HK-2 (cell line): ENCODE results near the gene PGAM5.
A peak's percentile ranks its signal among the peaks of the same experiment; 100 is the strongest.
"Not testable (repeated sequence)": the region's sequence is repeated elsewhere in the genome, so short reads cannot be mapped to it uniquely, and the experiment has no call there.

Experiments used
- DNase-seq: peaks from one replicate; pipeline ENCODE4 v3.0.0-alpha.2; 2018; ENCODE audit not compliant: unreplicated experiment

PGAM5 gene

DNA sequence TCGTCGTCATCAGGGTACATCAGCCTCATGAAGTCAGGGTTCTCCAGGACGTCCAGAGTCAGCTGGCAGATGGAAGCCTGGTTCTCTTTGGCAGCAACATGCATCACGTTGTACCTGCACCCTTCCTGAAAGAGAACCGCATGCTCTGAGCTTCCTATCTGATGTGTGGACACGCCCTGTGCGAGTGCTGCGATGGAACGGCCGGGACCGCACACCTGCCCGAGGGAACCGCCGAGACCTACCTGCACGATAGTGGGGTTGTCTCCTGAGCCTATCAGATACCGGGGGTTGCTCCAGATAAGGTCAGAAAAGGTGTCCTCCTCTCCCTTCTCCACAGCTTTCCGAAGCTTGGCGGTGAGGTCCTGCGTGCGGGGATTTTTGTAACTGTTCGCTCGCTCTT is 37.3 kb downstream of the PGAM5 start:
- DNase-seq = no peak

DNA sequence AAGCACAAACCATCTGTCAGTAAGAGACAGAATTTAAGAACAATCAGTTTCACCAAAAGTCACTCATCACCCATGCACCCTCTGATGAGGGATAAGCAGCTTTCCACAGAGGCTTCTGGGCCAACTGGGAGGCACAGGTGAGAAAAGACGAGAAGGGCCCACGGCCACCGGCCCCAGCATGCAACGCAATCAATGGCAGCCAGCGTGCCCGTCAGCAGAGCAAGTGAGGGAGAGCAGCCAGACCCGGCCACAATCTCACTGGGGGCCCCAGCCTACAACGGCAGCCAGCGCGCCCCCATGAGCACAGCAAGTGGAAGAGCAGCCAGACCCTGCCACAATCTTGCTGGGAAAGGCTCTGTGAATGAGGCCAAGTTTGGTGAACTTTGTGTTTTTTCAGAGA is 37.7 kb downstream of the PGAM5 start:
- DNase-seq = no peak

GRCh38 chr12:132753670-132754069 is 43.0 kb downstream of the PGAM5 start:
- DNase-seq = not testable (repeated sequence)

DNA sequence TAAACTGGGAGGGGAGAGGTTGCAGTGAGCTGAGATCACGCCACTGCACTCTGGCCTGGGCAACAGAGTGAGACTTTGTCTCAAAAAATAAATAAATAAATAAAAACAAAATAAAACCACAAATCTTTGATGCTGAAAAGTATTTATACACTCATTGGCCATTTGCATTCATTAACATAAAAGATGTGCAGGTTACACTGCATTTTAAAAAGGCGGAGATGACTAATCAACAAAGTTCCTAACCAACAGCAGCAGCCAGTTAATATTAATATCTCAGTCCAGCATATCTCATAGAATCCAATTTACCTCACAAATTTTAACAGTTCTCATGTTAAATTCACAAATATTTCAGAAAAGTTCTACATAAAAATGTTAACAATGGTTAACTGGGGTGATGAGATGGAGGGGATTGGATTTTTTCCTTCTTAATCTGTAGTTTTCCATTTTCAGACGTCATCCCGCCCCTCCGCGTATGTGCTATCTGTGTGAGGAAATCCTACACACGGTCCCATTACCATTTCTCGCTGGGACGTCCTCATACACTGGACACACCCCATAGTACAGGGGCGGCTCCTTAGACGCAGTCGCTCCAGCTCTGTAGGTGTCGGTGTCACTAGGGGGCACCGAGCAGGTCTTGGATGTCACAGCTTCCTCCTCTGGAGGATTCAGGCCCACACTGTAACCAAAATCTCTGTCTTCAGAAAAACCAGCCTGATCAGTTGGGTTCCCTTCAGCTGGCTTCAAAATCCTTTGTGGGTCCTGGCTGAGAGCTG is 43.7 kb downstream of the PGAM5 start:
- no peak for DNase-seq

GRCh38 chr12:132758825-132759224 is 48.2 kb downstream of the PGAM5 start:
- not testable (repeated sequence) for DNase-seq

DNA sequence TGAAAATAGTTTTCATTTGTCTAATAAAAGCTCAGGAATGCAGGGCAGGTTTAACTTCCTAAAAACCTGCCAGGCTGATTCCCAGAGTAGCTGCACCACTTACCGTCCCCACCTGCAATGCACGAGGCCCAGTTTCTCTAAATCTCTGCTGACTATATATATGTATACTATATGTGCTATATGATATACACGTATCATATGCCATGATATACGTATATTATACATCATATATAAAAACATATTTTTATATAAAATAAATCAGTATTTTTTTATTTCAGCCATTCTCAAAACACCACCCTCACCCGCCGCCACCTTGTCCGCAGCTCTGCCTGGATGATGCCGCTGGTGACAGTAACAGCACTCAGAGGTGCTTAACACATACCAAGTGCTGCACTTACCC is 48.7 kb downstream of the PGAM5 start:
- DNase-seq = no peak

GRCh38 chr12:132761032-132761920 is 50.6 kb downstream of the PGAM5 start, which contains the start of gene ANKLE2:
Gene ANKLE2 (minus strand): TSS chr12:132761832. CDS start chr12:132761798, 34 bp downstream.
- DNase-seq = peak; percentile 61

- DNase-seq = peak; percentile 82
Measured at GRCh38 chr12:132761921-132762583, 51.4 kb downstream of the PGAM5 start.

DNA sequence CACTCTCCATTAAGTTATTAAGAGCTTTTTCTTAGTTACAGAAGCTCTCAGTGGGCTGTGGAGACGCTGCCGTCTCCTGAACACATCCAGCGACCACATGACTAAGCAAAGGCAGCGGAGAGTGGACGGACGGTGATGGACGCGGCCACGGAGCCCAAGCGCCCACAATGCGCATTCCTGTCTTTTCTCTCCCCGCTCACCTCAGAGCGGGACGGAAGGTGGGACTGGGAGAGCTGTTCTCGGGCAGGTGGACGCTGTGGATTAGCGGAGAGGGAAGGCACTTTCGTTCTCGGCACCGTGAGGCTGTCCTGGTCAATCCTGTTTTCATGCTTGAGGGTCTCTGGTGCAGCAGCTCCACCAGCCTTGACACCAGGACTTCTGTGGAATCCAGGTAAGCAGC is 53.6 kb downstream of the PGAM5 start:
- no peak for DNase-seq

GRCh38 chr12:132765361-132765760 is 54.7 kb downstream of the PGAM5 start:
- no peak for DNase-seq

- no peak for DNase-seq
Measured at GRCh38 chr12:132766380-132767085, 55.9 kb downstream of the PGAM5 start.

DNA sequence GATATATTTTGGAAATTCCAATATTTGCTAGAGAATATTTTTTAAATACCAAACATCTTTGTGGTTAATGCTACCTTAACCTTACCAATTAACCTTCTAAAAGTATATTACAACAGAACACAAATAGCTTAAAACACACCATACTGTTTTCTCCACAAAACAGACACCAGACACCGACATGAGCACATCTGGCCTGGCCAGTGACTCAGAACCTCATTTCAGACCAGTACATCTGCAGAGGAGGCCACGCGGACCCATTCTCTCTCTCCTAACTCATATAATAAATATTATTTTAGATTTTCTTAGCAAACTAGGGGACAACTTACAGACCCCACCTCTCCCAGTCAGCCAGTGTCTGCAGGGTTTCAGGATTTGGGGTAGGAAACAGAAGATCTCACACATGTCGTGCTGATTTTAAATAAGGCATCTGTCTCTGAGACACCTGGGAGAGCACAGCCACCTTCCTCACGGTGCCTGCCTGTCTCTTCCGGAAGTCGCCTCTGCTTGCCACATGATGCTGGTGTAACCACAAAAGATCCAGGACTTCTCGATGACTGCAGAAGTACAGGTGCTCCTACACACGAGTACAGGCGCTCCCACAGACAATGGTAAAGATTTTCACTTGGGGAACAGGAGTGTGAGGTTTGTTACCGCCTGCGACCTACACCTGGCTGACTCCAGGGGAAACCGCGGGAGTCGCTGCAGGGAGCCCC is 60.6 kb downstream of the PGAM5 start:
- no peak for DNase-seq
